CD4-positive, CD25-positive, alpha-beta regulatory T cell (primary cell): Measurements from ENCODE around the gene DDX5. TPM values are rescaled to one million over a fixed set of nuclear protein-coding genes. Genes with fewer than 3 reads are reported as not detected.
A peak's percentile ranks its signal among the peaks of the same experiment; 100 is the strongest.

Experiments used
- ATAC-seq, 2 donors: fragments of 150-1000 bp; cut with Tn5 transposase; one replicate each; pipeline ENCODE4 v1.10.0; 2021; ENCODE audit warnings: low read depth in 2 of 2, moderate number of reproducible peaks in 2 of 2, moderate library complexity in 1 of 2
- DNase-seq, 3 donors: peaks; one replicate each; pipeline versions ENCODE4 v3.0.0 to v3.0.0-alpha.2; 2012 to 2022; ENCODE audit warnings: mixed read lengths in 1 of 3
- H3K27ac ChIP-seq: one replicate; pipeline ENCODE4 v1.7.0; 2013; ENCODE audit warnings: mild to moderate bottlenecking, low read length; ENCODE audit not compliant: insufficient read depth, poor library complexity, severe bottlenecking
- H3K27me3 ChIP-seq: one replicate; pipeline ENCODE4 v1.7.0; 2013; ENCODE audit warnings: low read length; ENCODE audit not compliant: control insufficient read depth, insufficient read depth
- H3K36me3 ChIP-seq: one replicate; pipeline ENCODE4 v1.7.0; 2013; ENCODE audit warnings: mild to moderate bottlenecking, low read length, moderate library complexity; ENCODE audit not compliant: control insufficient read depth, insufficient read depth
- H3K4me1 ChIP-seq: 2 replicates; pipeline ENCODE4 v1.7.0; 2013; ENCODE audit warnings: mild to moderate bottlenecking, low read length; ENCODE audit not compliant: insufficient read depth, control insufficient read depth, poor library complexity, severe bottlenecking
- H3K4me3 ChIP-seq: one replicate; pipeline ENCODE4 v1.7.0; 2013; ENCODE audit warnings: low read depth, mild to moderate bottlenecking, low read length, moderate library complexity
- H3K9me3 ChIP-seq, 2 experiments: 1 replicate in 1 of 2; 2 replicates in 1 of 2; pipeline ENCODE4 v1.7.0; 2013; ENCODE audit warnings: low read length in 2 of 2, mild to moderate bottlenecking in 1 of 2, moderate library complexity in 1 of 2; ENCODE audit not compliant: control insufficient read depth in 2 of 2
- H3K27ac Mint-ChIP-seq, 3 donors: one replicate each; pipeline ENCODE4 v1.8.0; 2020 to 2022; ENCODE audit warnings: mild to moderate bottlenecking in 3 of 3, mixed read lengths in 3 of 3, moderate library complexity in 2 of 3
- H3K27me3 Mint-ChIP-seq: one replicate; pipeline ENCODE4 v1.8.0; 2022; ENCODE audit warnings: mild to moderate bottlenecking, mixed read lengths
- H3K36me3 Mint-ChIP-seq: one replicate; pipeline ENCODE4 v1.8.0; 2020; ENCODE audit warnings: mixed read lengths
- H3K4me1 Mint-ChIP-seq, 4 donors: one replicate each; pipeline ENCODE4 v1.8.0; 2020 to 2022; ENCODE audit warnings: mixed read lengths in 4 of 4, mild to moderate bottlenecking in 1 of 4
- H3K4me3 Mint-ChIP-seq, 4 donors: one replicate each; pipeline ENCODE4 v1.8.0; 2020 to 2022; ENCODE audit warnings: mild to moderate bottlenecking in 4 of 4, mixed read lengths in 4 of 4, moderate library complexity in 3 of 4
- H3K9me3 Mint-ChIP-seq, 7 donors: one replicate each; pipeline ENCODE4 v1.8.0; 2020 to 2022; ENCODE audit warnings: mixed read lengths in 7 of 7, mild to moderate bottlenecking in 3 of 7, moderate library complexity in 2 of 7
- polyA plus RNA-seq, 4 donors: library from polyadenylated mRNA; unstranded; fragments of 300-500 nt; fragmentation: Illumina TruSeq; gene quantifications; one replicate each; pipeline ENCODE4 v1.2.3, GENCODE V29; 2021
- total RNA-seq: library from RNA; stranded (reverse); gene quantifications from one replicate; pipeline ENCODE4 v1.2.3, GENCODE V29; 2022

Gene DDX5
- total RNA-seq (2,976 TPM), polyA plus RNA-seq (1,000 to 10,000 TPM in 3 of 4 donors, 100 to 1,000 TPM in 1; 887 to 1,222 (median 1,070) TPM)

- Mint-ChIP-seq H3K27me3 (peaks cover 19% of the 10 kb centered on the region), H3K9me3 (peaks cover 0 to 5% (median 0%) of the 10 kb centered on the region in 7 donors), H3K36me3 (peaks cover 68% of the 10 kb centered on the region), H3K27ac (peak within 1 kb of the TSS; percentile 100), H3K4me1 (peaks cover 5 to 69% (median 51%) of the 10 kb centered on the region in 4 donors), H3K4me3 (peak within 1 kb of the TSS; percentile 88 to 100 (median 99))
- H3K9me3 ChIP-seq, result no peaks in the 10 kb centered on the region
- DNase-seq (peak; percentile 92 to 98 (median 97)), ATAC-seq (peak; percentile 61 to 67)
- H3K4me1 ChIP-seq, result peaks cover 51% of the 10 kb centered on the region
- no peaks in the 10 kb centered on the region for H3K27me3 ChIP-seq
- peak within 1 kb of the TSS; percentile 100 for H3K4me3 ChIP-seq
- H3K36me3 ChIP-seq, result peaks cover 59% of the 10 kb centered on the region
- peak within 1 kb of the TSS; percentile 99 for H3K27ac ChIP-seq
These were observed at the start of gene DDX5 for GRCh38 chr17:64506201-64506575. Gene DDX5, minus strand, starts transcription at chr17:64506289. Its CDS starts 170 bp downstream, at chr17:64506119.

GRCh38 chr17:64555281-64555680, 49.2 kb upstream of the DDX5 start:
- no peak overlapping the region for H3K4me3 ChIP-seq

GRCh38 chr17:64554028-64554637, 48.0 kb upstream of the DDX5 start:
- Mint-ChIP-seq H3K4me3 (no peak overlapping the region), H3K9me3 (no peaks in the 10 kb centered on the region), H3K36me3 (peaks cover 14% of the 10 kb centered on the region), H3K27ac (no peak overlapping the region), H3K27me3 (no peaks in the 10 kb centered on the region), H3K4me1 (no peaks in the 10 kb centered on the region)
- DNase-seq, result no peak
- Histone ChIP-seq H3K27me3 (no peaks in the 10 kb centered on the region), H3K27ac (no peak overlapping the region), H3K9me3 (no peaks in the 10 kb centered on the region), H3K36me3 (peaks cover 42% of the 10 kb centered on the region), H3K4me1 (no peaks in the 10 kb centered on the region), H3K4me3 (no peak overlapping the region)
- no peak for ATAC-seq

More at GRCh38 chr17:64555281-64555680, 49.2 kb upstream of the DDX5 start:
- Histone ChIP-seq H3K27me3 (no peaks in the 10 kb centered on the region), H3K9me3 (no peaks in the 10 kb centered on the region), H3K36me3 (peaks cover 46% of the 10 kb centered on the region), H3K27ac (no peak overlapping the region), H3K4me1 (no peaks in the 10 kb centered on the region)
- Mint-ChIP-seq H3K36me3 (peaks cover 16% of the 10 kb centered on the region), H3K4me1 (no peaks in the 10 kb centered on the region), H3K4me3 (no peak overlapping the region), H3K27ac (no peak overlapping the region), H3K9me3 (no peaks in the 10 kb centered on the region), H3K27me3 (no peaks in the 10 kb centered on the region)
- DNase-seq (no peak), ATAC-seq (no peak)

- ATAC-seq (no peak), DNase-seq (no peak)
- no peaks in the 10 kb centered on the region for H3K9me3 ChIP-seq
- no peaks in the 10 kb centered on the region for H3K27me3 ChIP-seq
- H3K9me3 Mint-ChIP-seq, result no peaks in the 10 kb centered on the region
- H3K36me3 Mint-ChIP-seq, result peaks cover 17% of the 10 kb centered on the region
- H3K27ac Mint-ChIP-seq, result peak overlapping the region in 1 of 3 donors; percentile 32
- H3K4me1 ChIP-seq, result no peaks in the 10 kb centered on the region
- no peak overlapping the region for H3K4me3 ChIP-seq
- no peak overlapping the region for H3K4me3 Mint-ChIP-seq
- no peaks in the 10 kb centered on the region for H3K27me3 Mint-ChIP-seq
- no peak overlapping the region for H3K27ac ChIP-seq
- H3K36me3 ChIP-seq, result peaks cover 50% of the 10 kb centered on the region
- H3K4me1 Mint-ChIP-seq, result peaks cover 0 to 1% (median 0%) of the 10 kb centered on the region in 4 donors
These were observed 45.4 kb upstream of the DDX5 start for GRCh38 chr17:64551461-64551860.

- no peak overlapping the region for H3K4me3 ChIP-seq
- DNase-seq (no peak), ATAC-seq (no peak)
- H3K4me1 ChIP-seq, result no peaks in the 10 kb centered on the region
- Mint-ChIP-seq H3K9me3 (no peaks in the 10 kb centered on the region), H3K36me3 (peaks cover 26% of the 10 kb centered on the region), H3K4me3 (no peak overlapping the region), H3K27ac (peak overlapping the region in 2 of 3 donors; percentile 17 to 47), H3K27me3 (no peaks in the 10 kb centered on the region), H3K4me1 (peaks cover 0 to 1% (median 0%) of the 10 kb centered on the region in 4 donors)
- no peaks in the 10 kb centered on the region for H3K27me3 ChIP-seq
- H3K36me3 ChIP-seq, result peaks cover 50% of the 10 kb centered on the region
- H3K9me3 ChIP-seq, result no peaks in the 10 kb centered on the region
- no peak overlapping the region for H3K27ac ChIP-seq
These were observed 41.2 kb upstream of the DDX5 start for GRCh38 chr17:64547319-64547718.

GRCh38 chr17:64546716-64547115, 40.6 kb upstream of the DDX5 start:
- H3K27me3 Mint-ChIP-seq, result no peaks in the 10 kb centered on the region
- no peaks in the 10 kb centered on the region for H3K27me3 ChIP-seq
- no peak for ATAC-seq
- H3K4me3 ChIP-seq, result no peak overlapping the region
- H3K4me3 Mint-ChIP-seq, result no peak overlapping the region
- H3K9me3 ChIP-seq, result no peaks in the 10 kb centered on the region
- peaks cover 32% of the 10 kb centered on the region for H3K36me3 Mint-ChIP-seq
- H3K4me1 Mint-ChIP-seq, result peaks cover 0 to 1% (median 0%) of the 10 kb centered on the region in 4 donors
- no peaks in the 10 kb centered on the region for H3K9me3 Mint-ChIP-seq
- no peaks in the 10 kb centered on the region for H3K4me1 ChIP-seq
- H3K27ac ChIP-seq, result no peak overlapping the region
- H3K36me3 ChIP-seq, result peaks cover 48% of the 10 kb centered on the region
- H3K27ac Mint-ChIP-seq, result peak overlapping the region; percentile 17 to 74 (median 47)
- no peak for DNase-seq

- no peak overlapping the region for H3K27ac Mint-ChIP-seq
These were observed 38.7 kb upstream of the DDX5 start for GRCh38 chr17:64544742-64545141.

More at GRCh38 chr17:64544742-64545141, 38.7 kb upstream of the DDX5 start:
- H3K9me3 ChIP-seq, result no peaks in the 10 kb centered on the region
- no peak for DNase-seq
- Mint-ChIP-seq H3K9me3 (no peaks in the 10 kb centered on the region), H3K4me1 (peaks cover 0 to 1% (median 0%) of the 10 kb centered on the region in 4 donors), H3K36me3 (peaks cover 33% of the 10 kb centered on the region), H3K27me3 (no peaks in the 10 kb centered on the region), H3K4me3 (no peak overlapping the region)
- H3K4me1 ChIP-seq, result no peaks in the 10 kb centered on the region
- H3K4me3 ChIP-seq, result no peak overlapping the region
- H3K27ac ChIP-seq, result no peak overlapping the region
- no peak for ATAC-seq
- peaks cover 43% of the 10 kb centered on the region for H3K36me3 ChIP-seq
- H3K27me3 ChIP-seq, result no peaks in the 10 kb centered on the region
